ENCODE measurements around the gene CERS3.

Gene CERS3

GRCh38 chr15:100569391-100569790 lies 40.6 kb upstream of the CERS3 start:
- peaks cover 37% of the 10 kb centered on the region; the same call in 1 of the 2 replicates for H3K36me3 ChIP-seq (ENCODE audit: insufficient read depth, low read length)
- H3K4me3 ChIP-seq (ENCODE audit: low read length, poor library complexity, severe bottlenecking), result no peak overlapping the region
- TF ChIP-seq EZH2phosphoT487 (IDR thresholded peaks at IDR 0.05; ENCODE audit: borderline replicate concordance), result no peak
- TF ChIP-seq, protein P1, sequence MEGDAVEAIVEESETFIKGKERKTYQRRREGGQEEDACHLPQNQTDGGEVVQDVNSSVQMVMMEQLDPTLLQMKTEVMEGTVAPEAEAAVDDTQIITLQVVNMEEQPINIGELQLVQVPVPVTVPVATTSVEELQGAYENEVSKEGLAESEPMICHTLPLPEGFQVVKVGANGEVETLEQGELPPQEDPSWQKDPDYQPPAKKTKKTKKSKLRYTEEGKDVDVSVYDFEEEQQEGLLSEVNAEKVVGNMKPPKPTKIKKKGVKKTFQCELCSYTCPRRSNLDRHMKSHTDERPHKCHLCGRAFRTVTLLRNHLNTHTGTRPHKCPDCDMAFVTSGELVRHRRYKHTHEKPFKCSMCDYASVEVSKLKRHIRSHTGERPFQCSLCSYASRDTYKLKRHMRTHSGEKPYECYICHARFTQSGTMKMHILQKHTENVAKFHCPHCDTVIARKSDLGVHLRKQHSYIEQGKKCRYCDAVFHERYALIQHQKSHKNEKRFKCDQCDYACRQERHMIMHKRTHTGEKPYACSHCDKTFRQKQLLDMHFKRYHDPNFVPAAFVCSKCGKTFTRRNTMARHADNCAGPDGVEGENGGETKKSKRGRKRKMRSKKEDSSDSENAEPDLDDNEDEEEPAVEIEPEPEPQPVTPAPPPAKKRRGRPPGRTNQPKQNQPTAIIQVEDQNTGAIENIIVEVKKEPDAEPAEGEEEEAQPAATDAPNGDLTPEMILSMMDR (conservative IDR thresholded peaks at IDR 0.05; ENCODE audit: low read length), result no peak
- H3K9me3 ChIP-seq (ENCODE audit: insufficient read depth, low read depth, low read length), result no peaks in the 10 kb centered on the region
- no peaks in the 10 kb centered on the region for H3K4me1 ChIP-seq (ENCODE audit: insufficient read depth, low read length, poor library complexity, severe bottlenecking)
- H3F3A ChIP-seq (ENCODE audit: low read depth), result no peaks in the 10 kb centered on the region
- H3K9me2 ChIP-seq (replicated peaks; ENCODE audit: low read depth, low read length), result no peaks in the 10 kb centered on the region
- H3K27me3 ChIP-seq (ENCODE audit: insufficient read depth, low read length, poor library complexity, severe bottlenecking), result no peaks in the 10 kb centered on the region
- no peak overlapping the region for H3K9ac ChIP-seq (ENCODE audit: low read depth, low read length, poor library complexity, severe bottlenecking)
- no peak overlapping the region for H2AFZ ChIP-seq (ENCODE audit: low read length)
- no peak overlapping the region for H3K4me2 ChIP-seq (ENCODE audit: low read depth, low read length, poor library complexity, severe bottlenecking)
- H3K79me2 ChIP-seq (ENCODE audit: insufficient read depth, low read length), result no peaks in the 10 kb centered on the region
- H4K20me1 ChIP-seq (ENCODE audit: insufficient read depth, low read length, poor library complexity, severe bottlenecking), result no peaks in the 10 kb centered on the region

DNA sequence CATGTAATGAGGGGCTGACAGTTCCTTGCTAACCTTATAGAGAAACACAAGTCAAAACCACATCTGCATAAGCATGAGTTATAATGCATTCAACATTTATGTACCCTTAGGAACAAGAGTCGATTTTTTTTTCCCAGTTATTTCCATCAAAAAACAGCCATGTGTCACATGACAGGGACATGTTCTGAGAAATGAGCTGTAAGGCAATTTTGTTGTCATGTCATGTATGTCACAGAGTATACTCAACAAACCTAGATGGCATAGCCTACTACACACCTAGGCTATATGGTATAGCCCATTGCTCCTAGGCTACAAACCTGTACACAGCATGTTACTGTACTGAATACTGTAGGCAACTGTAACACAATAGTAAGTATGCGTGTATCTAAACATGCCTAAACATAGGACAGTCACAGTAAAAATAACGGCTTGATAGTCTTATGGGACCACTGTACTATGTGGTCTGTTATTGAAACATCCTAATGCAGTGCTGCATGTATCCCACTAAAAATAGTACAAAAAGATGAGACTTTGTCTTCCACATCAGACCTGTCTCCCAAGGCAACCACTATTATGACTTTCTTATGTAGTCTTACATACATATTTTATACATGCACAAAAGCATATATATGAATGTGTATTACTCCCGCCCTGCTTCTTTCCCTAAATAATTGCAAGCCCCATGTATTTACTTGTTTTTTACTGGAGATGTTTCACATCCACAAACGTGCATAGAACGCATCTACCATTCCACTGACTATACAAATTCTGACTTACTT lies 38.3 kb upstream of the CERS3 start:
- Histone ChIP-seq H3K9me2 (replicated peaks; ENCODE audit: low read depth, low read length) (no peaks in the 10 kb centered on the region), H3K79me2 (ENCODE audit: insufficient read depth, low read length) (no peaks in the 10 kb centered on the region), H3K36me3 (ENCODE audit: insufficient read depth, low read length) (peaks cover 29% of the 10 kb centered on the region; the same call in 1 of the 2 replicates), H4K20me1 (ENCODE audit: insufficient read depth, low read length, poor library complexity, severe bottlenecking) (no peaks in the 10 kb centered on the region), H3K4me2 (ENCODE audit: low read depth, low read length, poor library complexity, severe bottlenecking) (no peak overlapping the region), H3K4me1 (ENCODE audit: insufficient read depth, low read length, poor library complexity, severe bottlenecking) (no peaks in the 10 kb centered on the region), H3K4me3 (ENCODE audit: low read length, poor library complexity, severe bottlenecking) (no peak overlapping the region), H3K9me3 (ENCODE audit: insufficient read depth, low read depth, low read length) (no peaks in the 10 kb centered on the region), H3F3A (ENCODE audit: low read depth) (no peaks in the 10 kb centered on the region), H2AFZ (ENCODE audit: low read length) (no peak overlapping the region), H3K27me3 (ENCODE audit: insufficient read depth, low read length, poor library complexity, severe bottlenecking) (no peaks in the 10 kb centered on the region), H3K9ac (ENCODE audit: low read depth, low read length, poor library complexity, severe bottlenecking) (no peak overlapping the region)
- TF ChIP-seq, protein P1 (conservative IDR thresholded peaks at IDR 0.05; ENCODE audit: low read length), result no peak
- TF ChIP-seq EZH2phosphoT487 (IDR thresholded peaks at IDR 0.05; ENCODE audit: borderline replicate concordance), result no peak

DNA sequence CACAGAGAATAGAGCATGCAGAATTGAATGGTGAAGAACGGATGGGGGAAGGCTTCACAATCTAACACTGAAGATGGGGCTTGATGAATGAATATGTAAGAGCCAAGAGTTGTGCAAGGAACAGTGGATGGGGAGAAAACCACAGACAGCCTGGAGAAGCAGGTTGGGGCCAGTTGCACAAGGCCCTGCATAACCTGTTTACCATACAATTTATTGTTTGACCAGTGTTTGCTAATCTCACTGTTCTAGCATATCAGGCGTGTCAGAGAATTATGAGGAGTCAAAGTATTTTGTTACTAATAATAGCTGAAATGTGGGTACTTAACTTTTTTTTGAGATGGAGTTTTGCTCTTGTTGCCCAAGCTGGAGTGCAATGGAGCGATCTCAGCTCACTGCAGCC lies 36.8 kb upstream of the CERS3 start:
- Histone ChIP-seq H3K36me3 (ENCODE audit: insufficient read depth, low read length) (peaks cover 14% of the 10 kb centered on the region; the same call in 1 of the 2 replicates), H3K4me2 (ENCODE audit: low read depth, low read length, poor library complexity, severe bottlenecking) (no peak overlapping the region), H3K79me2 (ENCODE audit: insufficient read depth, low read length) (no peaks in the 10 kb centered on the region), H3K9me2 (replicated peaks; ENCODE audit: low read depth, low read length) (no peaks in the 10 kb centered on the region), H3K4me1 (ENCODE audit: insufficient read depth, low read length, poor library complexity, severe bottlenecking) (no peaks in the 10 kb centered on the region), H3F3A (ENCODE audit: low read depth) (no peaks in the 10 kb centered on the region), H3K4me3 (ENCODE audit: low read length, poor library complexity, severe bottlenecking) (no peak overlapping the region), H4K20me1 (ENCODE audit: insufficient read depth, low read length, poor library complexity, severe bottlenecking) (no peaks in the 10 kb centered on the region), H3K27me3 (ENCODE audit: insufficient read depth, low read length, poor library complexity, severe bottlenecking) (no peaks in the 10 kb centered on the region), H3K9ac (ENCODE audit: low read depth, low read length, poor library complexity, severe bottlenecking) (no peak overlapping the region), H3K9me3 (ENCODE audit: insufficient read depth, low read depth, low read length) (no peaks in the 10 kb centered on the region), H2AFZ (ENCODE audit: low read length) (no peak overlapping the region)
- TF ChIP-seq, protein P1 (conservative IDR thresholded peaks at IDR 0.05; ENCODE audit: low read length), result no peak
- TF ChIP-seq EZH2phosphoT487 (IDR thresholded peaks at IDR 0.05; ENCODE audit: borderline replicate concordance), result no peak
